K562 (cell line): ENCODE results near the gene TNIP1. TPM values are rescaled to one million over a fixed set of nuclear protein-coding genes. Genes with fewer than 3 reads are reported as not detected.

Experiments used
- ATAC-seq: fragments of 200-7000 bp; cut with Tn5 transposase; 3 replicates; pipeline ENCODE4 v1.9.1; 2020; ENCODE audit warnings: moderate library complexity
- BruUV-seq: library from RNA; stranded (reverse); fragments of 400-500 nt; replicated peaks from 2 replicates; lab custom pipeline; 2021; lab: Mats Ljungman, UMichigan
- CTCF ChIA-PET: fragments of 300-600 bp; formaldehyde crosslinking; extraction: SDS; loops from one replicate; lab custom pipeline; 2021; ENCODE audit warnings: low intra/inter-chr PET ratio; lab: Yijun Ruan, JAX
- POLR2A ChIA-PET: fragments of 300-600, 350-650 bp; sonication (Branson Sonifier 250); formaldehyde crosslinking; extraction: SDS; loops from one replicate; lab custom pipeline; 2021; ENCODE audit warnings: antibody characterized with exemption, inconsistent platforms; lab: Yijun Ruan, JAX
- DNase-seq, 4 experiments: peaks; one replicate each; pipeline versions ENCODE4 v3.0.0 to v3.0.0-alpha.2; 2011 to 2018; ENCODE audit warnings: low spot score in 3 of 4, mixed read lengths in 3 of 4; ENCODE audit errors: extremely low read depth in 1 of 4
- FAIRE-seq: peaks from 2 replicates; lab custom pipeline; 2011; peaks lifted over from hg19 to GRCh38; lab: Jason Lieb, UNC
- H2AFZ ChIP-seq: 2 replicates; pipeline ENCODE4 v1.6.0; 2011; ENCODE audit warnings: low read depth, low read length, control low read depth, inconsistent platforms
- H3K27ac ChIP-seq: fragments of 200-600 bp; 3 replicates; pipeline ENCODE4 v1.8.0; 2011; ENCODE audit warnings: low read depth, mild to moderate bottlenecking, control low read depth, inconsistent platforms, low read length, moderate library complexity, mixed read lengths; ENCODE audit errors: extremely low read depth
- H3K27me3 ChIP-seq, 2 experiments: fragments of 300-600 bp in 1 of 2; 2 replicates in 1 of 2; 3 replicates in 1 of 2; pipeline versions ENCODE4 v1.6.0 to v1.8.0; 2011; ENCODE audit warnings: inconsistent platforms in 2 of 2, low read length in 2 of 2, mild to moderate bottlenecking in 1 of 2, mixed read lengths in 1 of 2, moderate library complexity in 1 of 2; ENCODE audit not compliant: control insufficient read depth in 2 of 2, insufficient read depth in 2 of 2
- H3K36me3 ChIP-seq: fragments of 300-600 bp; 3 replicates; pipeline ENCODE4 v1.8.0; 2011; ENCODE audit warnings: mild to moderate bottlenecking, low read length, inconsistent platforms; ENCODE audit not compliant: control insufficient read depth, insufficient read depth
- H3K4me1 ChIP-seq, 2 experiments: fragments of 200-600 bp in 1 of 2; replicated peaks in 1 of 2; 2 replicates in 1 of 2; 3 replicates in 1 of 2; pipeline versions ENCODE4 v1.5.1 to v1.8.0; 2011; ENCODE audit warnings: inconsistent platforms in 2 of 2, low read length in 2 of 2, mild to moderate bottlenecking in 1 of 2, mixed read lengths in 1 of 2, moderate library complexity in 1 of 2; ENCODE audit not compliant: control insufficient read depth in 2 of 2, insufficient read depth in 2 of 2
- H3K4me2 ChIP-seq: 2 replicates; pipeline ENCODE4 v1.6.1; 2011; ENCODE audit warnings: low read length, control low read depth, inconsistent platforms, mixed read lengths; ENCODE audit not compliant: insufficient read depth
- H3K4me3 ChIP-seq: fragments of 200-600 bp; sonication (generic), shearing (Covaris generic); 2 replicates; pipeline ENCODE4 v1.5.1; 2016; ENCODE audit warnings: control low read depth, inconsistent platforms
- H3K79me2 ChIP-seq: fragments of 200-600 bp; 3 replicates; pipeline ENCODE4 v1.8.0; 2011; ENCODE audit warnings: low read length, inconsistent platforms; ENCODE audit not compliant: control insufficient read depth, insufficient read depth
- H3K9ac ChIP-seq, 2 experiments: 2 replicates each; pipeline versions ENCODE4 v1.6.0 to v1.6.1; 2011; ENCODE audit warnings: low read depth in 2 of 2, low read length in 2 of 2, control low read depth in 1 of 2, inconsistent platforms in 1 of 2, mild to moderate bottlenecking in 1 of 2, mixed read lengths in 1 of 2; ENCODE audit not compliant: insufficient read depth in 1 of 2
- H3K9me1 ChIP-seq: one replicate; pipeline ENCODE4 v1.6.0; 2011; ENCODE audit warnings: inconsistent platforms, mild to moderate bottlenecking, low read length, moderate library complexity; ENCODE audit not compliant: control insufficient read depth, insufficient read depth
- H3K9me3 ChIP-seq: replicated peaks from 2 replicates; pipeline ENCODE4 v1.5.1; 2011; ENCODE audit warnings: low read depth, low read length, inconsistent platforms; ENCODE audit not compliant: control insufficient read depth, insufficient read depth
- H4K20me1 ChIP-seq: replicated peaks from 2 replicates; pipeline ENCODE4 v1.6.1; 2011; ENCODE audit warnings: low read length, inconsistent platforms, mixed read lengths; ENCODE audit not compliant: control insufficient read depth, insufficient read depth
- FOXP1 ChIP-seq: sonication (generic); formaldehyde crosslinking; IDR thresholded peaks from 2 replicates; pipeline ENCODE4 v1.8.0; 2022; ENCODE audit warnings: mild to moderate bottlenecking, missing genetic modification reagents
- MXI1 ChIP-seq: IDR thresholded peaks from 2 replicates; pipeline ENCODE4 v1.6.1; 2011; ENCODE audit warnings: low read depth, mild to moderate bottlenecking, improper control_type of control experiment, low read length
- NR2C1 ChIP-seq, 2 experiments: fragments of 450-650 bp; IDR thresholded peaks; 2 replicates each; pipeline ENCODE4 v1.6.1; 2017; ENCODE audit warnings: mild to moderate bottlenecking in 2 of 2, antibody characterized with exemption in 1 of 2, inconsistent platforms in 1 of 2, missing compliant biosample characterization in 1 of 2, missing genetic modification characterization in 1 of 2
- PCBP2 ChIP-seq: fragments of 200-400 bp; formaldehyde crosslinking; IDR thresholded peaks from 2 replicates; pipeline ENCODE4 v1.6.1; 2018; ENCODE audit warnings: low read length, low read depth, mild to moderate bottlenecking, moderate library complexity; ENCODE audit not compliant: poor library complexity, severe bottlenecking
- SMAD2 ChIP-seq: fragments of 150-350 bp; IDR thresholded peaks from 2 replicates; pipeline ENCODE4 v1.6.1; 2014; ENCODE audit warnings: low read depth, mild to moderate bottlenecking, low read length
- ZNF778 ChIP-seq: fragments of 450-650 bp; formaldehyde crosslinking; IDR thresholded peaks from 2 replicates; pipeline ENCODE4 v1.4.0; 2020; ENCODE audit warnings: mild to moderate bottlenecking, moderate library complexity
- WGBS: fragments of 100-300 bp; shearing (Covaris generic); methylation state at CpG from one replicate; pipeline ENCODE4 v1.1.6; 2016; ENCODE audit warnings: low coverage, mixed read lengths; ENCODE audit not compliant: insufficient coverage; ENCODE audit errors: missing lambda C conversion rate; 5-methylcytosine and 5-hydroxymethylcytosine counted together
- in situ Hi-C: fragments of 300-500 bp; cut with MboI; formaldehyde crosslinking; loops from 4 replicates; pipeline ENCODE4 v1.15.0; 2018; ENCODE audit warnings: inconsistent platforms, mixed read lengths
- intact Hi-C: fragments of 100-400 bp; cut with micrococcal nuclease; formaldehyde crosslinking; loops from 2 replicates; pipeline ENCODE4 v1.14.2; 2022
- polyA plus RNA-seq, 8 experiments: library from polyadenylated mRNA; depleted of rRNA in 4 of 8; stranded (reverse) in 5 of 8; unstranded in 3 of 8; fragments of >200 nt; fragmentation: Nextera tagmentation in 2 of 8; fragmentation: Illumina TruSeq in 1 of 8; extraction: Ambion mirVana in 2 of 8; extraction: Trizol in 1 of 8; gene quantifications; 2 replicates each; pipeline versions ENCODE4 v1.2.1 to v1.2.3, GENCODE V29; 2011 to 2014; ENCODE audit warnings: inconsistent platforms in 1 of 8, missing spikeins in 1 of 8
- total RNA-seq, 7 experiments: library from RNA; depleted of rRNA in 6 of 7; stranded (reverse); fragments of >200 nt in 6 of 7; fragmentation: Illumina TruSeq in 2 of 7; extraction: Trizol in 2 of 7; gene quantifications; 2 replicates each; pipeline versions ENCODE4 v1.2.1 to v1.2.3, GENCODE V29; 2011 to 2021; ENCODE audit warnings: low replicate concordance in 1 of 7
- TF ChIP-seq, protein P1 (sequence below): fragments of 150-350 bp; conservative IDR thresholded peaks from 2 replicates; pipeline ENCODE4 v1.6.1; 2014; ENCODE audit warnings: low read length
- TF ChIP-seq, protein P2 (sequence below), 2 experiments: fragments of 250-450 bp in 1 of 2; fragments of 450-650 bp in 1 of 2; sonication (Bioruptor Pico) in 1 of 2; IDR thresholded peaks; 2 replicates each; pipeline versions ENCODE4 v1.6.1 to v1.8.0; 2016 to 2021; ENCODE audit warnings: mild to moderate bottlenecking in 2 of 2, moderate library complexity in 2 of 2, missing compliant biosample characterization in 1 of 2, missing genetic modification characterization in 1 of 2
- TF ChIP-seq, protein P3 (sequence below): fragments of 250-450 bp; sonication (Bioruptor Pico); IDR thresholded peaks from 2 replicates; pipeline ENCODE4 v1.4.0; 2020; ENCODE audit warnings: mild to moderate bottlenecking, moderate library complexity
- TF ChIP-seq, protein P4 (sequence below): fragments of 200-800 bp; sonication (Bioruptor generic); IDR thresholded peaks from 2 replicates; pipeline ENCODE4 v1.6.1; 2017; ENCODE audit warnings: missing genetic modification characterization, missing compliant biosample characterization
- TF ChIP-seq, protein P5 (sequence below): fragments of 250-450 bp; sonication (Bioruptor Pico); IDR thresholded peaks from 2 replicates; pipeline ENCODE4 v1.8.0; 2022; ENCODE audit warnings: moderate library complexity, mild to moderate bottlenecking, inconsistent platforms

Gene TNIP1
- total and polyA plus RNA-seq, 9 of the 15 experiments (the other 6 are each of a cell fraction or from before 2014, with no cell fraction given), result 0.46 to 41.0 (median 24.6) TPM

DNA sequence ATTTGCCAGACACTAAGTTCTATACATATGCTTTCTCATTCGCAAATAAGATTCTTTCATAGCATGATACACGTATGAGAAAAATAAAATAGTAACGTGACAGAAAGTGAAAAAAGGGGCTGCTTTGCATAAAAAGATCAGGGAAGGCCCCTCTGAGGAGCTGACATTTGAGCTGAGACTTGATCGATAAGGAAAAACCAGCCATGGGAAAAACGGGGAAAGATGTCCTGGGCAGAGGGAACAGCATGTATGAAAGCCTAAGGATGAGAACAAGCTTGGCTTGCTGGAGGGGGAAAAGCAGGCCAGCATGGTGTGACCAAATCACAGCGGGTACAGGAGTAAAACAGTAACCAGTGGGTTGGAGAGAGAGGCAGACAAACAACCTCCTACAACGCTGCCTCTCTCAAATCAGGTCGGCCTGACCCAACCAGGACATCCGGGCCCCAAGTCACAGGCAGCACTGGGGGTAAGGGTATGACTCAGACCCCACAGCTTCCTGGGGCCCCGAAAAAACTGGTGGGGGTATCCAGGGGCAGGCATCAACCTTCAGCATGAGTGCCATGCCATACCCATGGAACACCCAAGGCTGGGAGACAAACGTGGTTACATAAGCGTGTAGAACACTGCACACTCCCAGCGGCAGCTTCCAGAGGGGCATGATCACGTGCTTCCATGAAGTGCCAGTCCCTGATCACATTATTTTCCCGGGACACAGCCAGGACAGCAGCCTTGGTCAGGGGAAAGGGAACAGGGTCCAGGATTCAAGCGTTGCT is 2.2 kb downstream of the TNIP1 start:
- 79% methylated on average over 15 of the region's 16 CpGs for whole genome bisulfite sequencing
- no peaks in the 10 kb centered on the region for H3K9me1 ChIP-seq
- CTCF ChIA-PET, result no interaction called here
- peaks cover 4% of the 10 kb centered on the region; the same call in 1 of the 2 replicates for H4K20me1 ChIP-seq
- FAIRE-seq (no peak), ATAC-seq (no peak), DNase-seq (no peak)
- intact Hi-C loops, result no loop called here
- peak overlapping the region in 1 of 2 experiments; percentile 55; a peak in 1 of 4 replicates for H3K9ac ChIP-seq
- H2AFZ ChIP-seq, result no peak overlapping the region
- peaks cover 21 to 25% of the 10 kb centered on the region in 2 experiments; a peak in 4 of 5 replicates for H3K4me1 ChIP-seq
- H3K27ac ChIP-seq, result no peak overlapping the region
- no peaks in the 10 kb centered on the region for H3K9me3 ChIP-seq
- H3K79me2 ChIP-seq, result peaks cover 79% of the 10 kb centered on the region
- in situ Hi-C loops, result no loop called here
- H3K4me2 ChIP-seq, result no peak overlapping the region
- no peaks in the 10 kb centered on the region for H3K27me3 ChIP-seq
- POLR2A ChIA-PET, result interaction anchor here (0.8 to 2.6 kb wide), 5 partner anchors 10 to 651 kb away, joined by 3 to 12 read pairs (median 3); no protein-coding TSS in a partner anchor
- BruUV-seq, result no TSS peak
- no peak overlapping the region for H3K4me3 ChIP-seq
- peaks cover 17% of the 10 kb centered on the region; the same call in 2 of the 3 replicates for H3K36me3 ChIP-seq
- TF ChIP-seq, protein P1, sequence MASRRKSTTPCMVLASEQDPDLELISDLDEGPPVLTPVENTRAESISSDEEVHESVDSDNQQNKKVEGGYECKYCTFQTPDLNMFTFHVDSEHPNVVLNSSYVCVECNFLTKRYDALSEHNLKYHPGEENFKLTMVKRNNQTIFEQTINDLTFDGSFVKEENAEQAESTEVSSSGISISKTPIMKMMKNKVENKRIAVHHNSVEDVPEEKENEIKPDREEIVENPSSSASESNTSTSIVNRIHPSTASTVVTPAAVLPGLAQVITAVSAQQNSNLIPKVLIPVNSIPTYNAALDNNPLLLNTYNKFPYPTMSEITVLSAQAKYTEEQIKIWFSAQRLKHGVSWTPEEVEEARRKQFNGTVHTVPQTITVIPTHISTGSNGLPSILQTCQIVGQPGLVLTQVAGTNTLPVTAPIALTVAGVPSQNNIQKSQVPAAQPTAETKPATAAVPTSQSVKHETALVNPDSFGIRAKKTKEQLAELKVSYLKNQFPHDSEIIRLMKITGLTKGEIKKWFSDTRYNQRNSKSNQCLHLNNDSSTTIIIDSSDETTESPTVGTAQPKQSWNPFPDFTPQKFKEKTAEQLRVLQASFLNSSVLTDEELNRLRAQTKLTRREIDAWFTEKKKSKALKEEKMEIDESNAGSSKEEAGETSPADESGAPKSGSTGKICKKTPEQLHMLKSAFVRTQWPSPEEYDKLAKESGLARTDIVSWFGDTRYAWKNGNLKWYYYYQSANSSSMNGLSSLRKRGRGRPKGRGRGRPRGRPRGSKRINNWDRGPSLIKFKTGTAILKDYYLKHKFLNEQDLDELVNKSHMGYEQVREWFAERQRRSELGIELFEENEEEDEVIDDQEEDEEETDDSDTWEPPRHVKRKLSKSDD, result no peak
- TF ChIP-seq SMAD2 (no peak), NR2C1 (IDR thresholded peaks at IDR 0.05) (no peak), NR2C1 (tag; IDR thresholded peaks at IDR 0.05) (no peak), FOXP1 (CRISPR knock-in tag) (no peak), MXI1 (no peak), PCBP2 (no peak), ZNF778 (CRISPR knock-in tag) (no peak)
- TF ChIP-seq, protein P2, sequence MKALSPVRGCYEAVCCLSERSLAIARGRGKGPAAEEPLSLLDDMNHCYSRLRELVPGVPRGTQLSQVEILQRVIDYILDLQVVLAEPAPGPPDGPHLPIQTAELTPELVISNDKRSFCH (CRISPR knock-in tag; IDR thresholded peaks at IDR 0.05), result no peak
- TF ChIP-seq, protein P2 (tag; IDR thresholded peaks at IDR 0.05), result no peak
- TF ChIP-seq, protein P3, sequence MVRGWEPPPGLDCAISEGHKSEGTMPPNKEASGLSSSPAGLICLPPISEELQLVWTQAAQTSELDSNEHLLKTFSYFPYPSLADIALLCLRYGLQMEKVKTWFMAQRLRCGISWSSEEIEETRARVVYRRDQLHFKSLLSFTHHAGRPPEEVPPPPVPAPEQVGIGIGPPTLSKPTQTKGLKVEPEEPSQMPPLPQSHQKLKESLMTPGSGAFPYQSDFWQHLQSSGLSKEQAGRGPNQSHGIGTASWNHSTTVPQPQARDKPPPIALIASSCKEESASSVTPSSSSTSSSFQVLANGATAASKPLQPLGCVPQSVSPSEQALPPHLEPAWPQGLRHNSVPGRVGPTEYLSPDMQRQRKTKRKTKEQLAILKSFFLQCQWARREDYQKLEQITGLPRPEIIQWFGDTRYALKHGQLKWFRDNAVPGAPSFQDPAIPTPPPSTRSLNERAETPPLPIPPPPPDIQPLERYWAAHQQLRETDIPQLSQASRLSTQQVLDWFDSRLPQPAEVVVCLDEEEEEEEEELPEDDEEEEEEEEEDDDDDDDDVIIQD (CRISPR knock-in tag), result no peak
- TF ChIP-seq, protein P4, sequence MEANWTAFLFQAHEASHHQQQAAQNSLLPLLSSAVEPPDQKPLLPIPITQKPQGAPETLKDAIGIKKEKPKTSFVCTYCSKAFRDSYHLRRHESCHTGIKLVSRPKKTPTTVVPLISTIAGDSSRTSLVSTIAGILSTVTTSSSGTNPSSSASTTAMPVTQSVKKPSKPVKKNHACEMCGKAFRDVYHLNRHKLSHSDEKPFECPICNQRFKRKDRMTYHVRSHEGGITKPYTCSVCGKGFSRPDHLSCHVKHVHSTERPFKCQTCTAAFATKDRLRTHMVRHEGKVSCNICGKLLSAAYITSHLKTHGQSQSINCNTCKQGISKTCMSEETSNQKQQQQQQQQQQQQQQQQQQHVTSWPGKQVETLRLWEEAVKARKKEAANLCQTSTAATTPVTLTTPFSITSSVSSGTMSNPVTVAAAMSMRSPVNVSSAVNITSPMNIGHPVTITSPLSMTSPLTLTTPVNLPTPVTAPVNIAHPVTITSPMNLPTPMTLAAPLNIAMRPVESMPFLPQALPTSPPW (CRISPR knock-in tag), result no peak
- TF ChIP-seq, protein P5, sequence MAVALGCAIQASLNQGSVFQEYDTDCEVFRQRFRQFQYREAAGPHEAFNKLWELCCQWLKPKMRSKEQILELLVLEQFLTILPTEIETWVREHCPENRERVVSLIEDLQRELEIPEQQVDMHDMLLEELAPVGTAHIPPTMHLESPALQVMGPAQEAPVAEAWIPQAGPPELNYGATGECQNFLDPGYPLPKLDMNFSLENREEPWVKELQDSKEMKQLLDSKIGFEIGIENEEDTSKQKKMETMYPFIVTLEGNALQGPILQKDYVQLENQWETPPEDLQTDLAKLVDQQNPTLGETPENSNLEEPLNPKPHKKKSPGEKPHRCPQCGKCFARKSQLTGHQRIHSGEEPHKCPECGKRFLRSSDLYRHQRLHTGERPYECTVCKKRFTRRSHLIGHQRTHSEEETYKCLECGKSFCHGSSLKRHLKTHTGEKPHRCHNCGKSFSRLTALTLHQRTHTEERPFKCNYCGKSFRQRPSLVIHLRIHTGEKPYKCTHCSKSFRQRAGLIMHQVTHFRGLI (CRISPR knock-in tag), result no peak
